HepG2 (cell line): ENCODE results near the gene CPS1. TPM values are rescaled to one million over a fixed set of nuclear protein-coding genes. Genes with fewer than 3 reads are reported as not detected.

Experiments used
- HDAC2 ChIP-seq: sonication (generic); formaldehyde crosslinking; IDR thresholded peaks from 2 replicates; pipeline ENCODE4 v1.4.0; 2020; ENCODE audit warnings: missing genetic modification reagents
- HHEX ChIP-seq: IDR thresholded peaks from 2 replicates; pipeline ENCODE4 v1.6.1; 2016; ENCODE audit warnings: control low read depth
- HIC2 ChIP-seq: sonication (generic); formaldehyde crosslinking; IDR thresholded peaks from 2 replicates; pipeline ENCODE4 v1.9.0; 2022; ENCODE audit warnings: low read depth, missing genetic modification reagents
- IKZF5 ChIP-seq: IDR thresholded peaks from 2 replicates; pipeline ENCODE4 v1.6.1; 2018; ENCODE audit warnings: missing genetic modification reagents, mild to moderate bottlenecking, missing compliant biosample characterization
- IRX3 ChIP-seq: sonication (generic); formaldehyde crosslinking; IDR thresholded peaks from 2 replicates; pipeline ENCODE4 v1.8.1; 2023; ENCODE audit warnings: mild to moderate bottlenecking, low read depth, missing genetic modification reagents, borderline replicate concordance
- MIXL1 ChIP-seq: IDR thresholded peaks from 2 replicates; pipeline ENCODE4 v1.6.1; 2016
- NR3C1 ChIP-seq: sonication (generic); formaldehyde crosslinking; IDR thresholded peaks from 2 replicates; pipeline ENCODE4 v1.4.0; 2020; ENCODE audit warnings: missing genetic modification reagents
- PRDM10 ChIP-seq: sonication (generic); formaldehyde crosslinking; IDR thresholded peaks from 2 replicates; pipeline ENCODE4 v1.4.0; 2020; ENCODE audit warnings: low read depth, missing genetic modification reagents
- REPIN1 ChIP-seq: sonication (generic); formaldehyde crosslinking; IDR thresholded peaks from 2 replicates; pipeline ENCODE4 v1.8.0; 2022; ENCODE audit warnings: missing genetic modification reagents, low read depth, mild to moderate bottlenecking, borderline replicate concordance
- SOX5 ChIP-seq: IDR thresholded peaks from 2 replicates; pipeline ENCODE4 v1.6.1; 2016; ENCODE audit warnings: borderline replicate concordance
- TARDBP ChIP-seq: sonication (generic); formaldehyde crosslinking; IDR thresholded peaks from 2 replicates; pipeline ENCODE4 v1.8.0; 2022; ENCODE audit warnings: mild to moderate bottlenecking, missing genetic modification reagents
- ZNF761 ChIP-seq: sonication (generic); formaldehyde crosslinking; conservative IDR thresholded peaks from 2 replicates; pipeline ENCODE4 v1.4.0; 2020; ENCODE audit warnings: mild to moderate bottlenecking, missing genetic modification reagents
- polyA plus RNA-seq, 8 experiments: library from polyadenylated mRNA; depleted of rRNA in 3 of 8; stranded (reverse) in 7 of 8; unstranded in 1 of 8; fragments of >200 nt; fragmentation: Illumina TruSeq in 4 of 8; extraction: Trizol in 4 of 8; gene quantifications; 2 replicates each; pipeline versions ENCODE4 v1.2.1 to v1.2.3, GENCODE V29; 2011 to 2016; ENCODE audit warnings: low read depth in 4 of 8, missing spikeins in 1 of 8, mixed read lengths in 1 of 8; ENCODE audit not compliant: insufficient read depth in 1 of 8
- total RNA-seq, 5 experiments: library from RNA; depleted of rRNA; stranded (reverse); fragments of >200 nt; fragmentation: Illumina TruSeq; extraction: Trizol; gene quantifications; 2 replicates each; pipeline ENCODE4 v1.2.3, GENCODE V29; 2016; ENCODE audit warnings: low read depth in 1 of 5
- TF ChIP-seq, protein P1 (sequence below): IDR thresholded peaks from 2 replicates; pipeline ENCODE4 v1.6.1; 2016; ENCODE audit warnings: low read depth
- TF ChIP-seq, protein P2 (sequence below): sonication (generic); formaldehyde crosslinking; IDR thresholded peaks from 2 replicates; pipeline ENCODE4 v1.5.0; 2020; ENCODE audit warnings: missing genetic modification reagents, mild to moderate bottlenecking, borderline replicate concordance
- TF ChIP-seq, protein P3 (sequence below): IDR thresholded peaks from 2 replicates; pipeline ENCODE4 v1.6.1; 2016; ENCODE audit warnings: mild to moderate bottlenecking
- TF ChIP-seq, protein P4 (sequence below): sonication (generic); formaldehyde crosslinking; IDR thresholded peaks from 2 replicates; pipeline ENCODE4 v1.4.0; 2020; ENCODE audit warnings: missing genetic modification reagents

Gene CPS1
- total and polyA plus RNA-seq, 2 of the 13 experiments (the other 11 are each of a cell fraction or from before 2014, with no cell fraction given): 24.4 to 51.7 TPM

DNA sequence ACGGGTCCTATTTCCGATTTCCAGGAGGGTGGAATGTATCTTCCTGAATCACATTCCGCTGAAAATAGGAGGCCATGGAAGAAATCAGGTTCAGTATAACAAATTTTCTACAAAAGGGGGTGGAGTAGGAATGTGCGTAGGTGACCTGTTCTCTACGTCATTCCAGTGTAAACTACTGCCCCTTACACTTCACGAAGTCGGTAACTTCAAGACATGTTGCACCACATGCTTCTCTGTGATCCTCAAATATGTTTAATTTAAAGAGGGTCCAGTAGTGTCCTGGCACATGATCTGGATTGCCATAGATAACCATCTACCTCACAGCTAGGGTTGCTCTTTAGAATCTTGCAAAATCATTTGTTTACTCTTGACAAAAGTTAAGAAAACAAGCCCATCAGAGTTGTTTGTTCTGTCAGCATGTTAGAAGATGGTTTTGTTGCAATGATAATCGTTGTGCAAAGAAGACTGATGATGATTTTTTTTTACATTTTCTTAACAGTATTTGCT, 7.5 kb upstream of the CPS1 start (continued):
- TF ChIP-seq, protein P1, sequence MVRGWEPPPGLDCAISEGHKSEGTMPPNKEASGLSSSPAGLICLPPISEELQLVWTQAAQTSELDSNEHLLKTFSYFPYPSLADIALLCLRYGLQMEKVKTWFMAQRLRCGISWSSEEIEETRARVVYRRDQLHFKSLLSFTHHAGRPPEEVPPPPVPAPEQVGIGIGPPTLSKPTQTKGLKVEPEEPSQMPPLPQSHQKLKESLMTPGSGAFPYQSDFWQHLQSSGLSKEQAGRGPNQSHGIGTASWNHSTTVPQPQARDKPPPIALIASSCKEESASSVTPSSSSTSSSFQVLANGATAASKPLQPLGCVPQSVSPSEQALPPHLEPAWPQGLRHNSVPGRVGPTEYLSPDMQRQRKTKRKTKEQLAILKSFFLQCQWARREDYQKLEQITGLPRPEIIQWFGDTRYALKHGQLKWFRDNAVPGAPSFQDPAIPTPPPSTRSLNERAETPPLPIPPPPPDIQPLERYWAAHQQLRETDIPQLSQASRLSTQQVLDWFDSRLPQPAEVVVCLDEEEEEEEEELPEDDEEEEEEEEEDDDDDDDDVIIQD (CRISPR knock-in tag): peak; percentile 97
- no peak for TF ChIP-seq NR3C1 (CRISPR knock-in tag)
- peak; percentile 93 for TF ChIP-seq HHEX (CRISPR knock-in tag)
- TF ChIP-seq ZNF761 (CRISPR knock-in tag): peak; percentile 62; the same call in 1 of the 2 replicates
- TF ChIP-seq, protein P2, sequence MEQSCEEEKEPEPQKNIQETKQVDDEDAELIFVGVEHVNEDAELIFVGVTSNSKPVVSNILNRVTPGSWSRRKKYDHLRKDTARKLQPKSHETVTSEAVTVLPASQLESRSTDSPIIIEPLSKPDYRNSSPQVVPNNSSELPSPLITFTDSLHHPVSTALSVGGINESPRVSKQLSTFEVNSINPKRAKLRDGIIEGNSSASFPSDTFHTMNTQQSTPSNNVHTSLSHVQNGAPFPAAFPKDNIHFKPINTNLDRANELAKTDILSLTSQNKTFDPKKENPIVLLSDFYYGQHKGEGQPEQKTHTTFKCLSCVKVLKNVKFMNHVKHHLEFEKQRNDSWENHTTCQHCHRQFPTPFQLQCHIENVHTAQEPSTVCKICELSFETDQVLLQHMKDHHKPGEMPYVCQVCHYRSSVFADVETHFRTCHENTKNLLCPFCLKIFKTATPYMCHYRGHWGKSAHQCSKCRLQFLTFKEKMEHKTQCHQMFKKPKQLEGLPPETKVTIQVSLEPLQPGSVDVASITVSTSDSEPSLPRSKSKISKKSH (CRISPR knock-in tag): no peak
- TF ChIP-seq REPIN1: peak; percentile 92
- peak; percentile 95 for TF ChIP-seq SOX5
- TF ChIP-seq, protein P3, sequence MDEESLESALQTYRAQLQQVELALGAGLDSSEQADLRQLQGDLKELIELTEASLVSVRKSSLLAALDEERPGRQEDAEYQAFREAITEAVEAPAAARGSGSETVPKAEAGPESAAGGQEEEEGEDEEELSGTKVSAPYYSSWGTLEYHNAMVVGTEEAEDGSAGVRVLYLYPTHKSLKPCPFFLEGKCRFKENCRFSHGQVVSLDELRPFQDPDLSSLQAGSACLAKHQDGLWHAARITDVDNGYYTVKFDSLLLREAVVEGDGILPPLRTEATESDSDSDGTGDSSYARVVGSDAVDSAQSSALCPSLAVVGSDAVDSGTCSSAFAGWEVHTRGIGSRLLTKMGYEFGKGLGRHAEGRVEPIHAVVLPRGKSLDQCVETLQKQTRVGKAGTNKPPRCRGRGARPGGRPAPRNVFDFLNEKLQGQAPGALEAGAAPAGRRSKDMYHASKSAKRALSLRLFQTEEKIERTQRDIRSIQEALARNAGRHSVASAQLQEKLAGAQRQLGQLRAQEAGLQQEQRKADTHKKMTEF (CRISPR knock-in tag): peak; percentile 98
- TF ChIP-seq PRDM10 (CRISPR knock-in tag): no peak; the same call in 1 of the 2 replicates
- peak; percentile 98 for TF ChIP-seq HDAC2 (CRISPR knock-in tag)
- peak; percentile 38; the same call in 1 of the 2 replicates for TF ChIP-seq HIC2 (CRISPR knock-in tag)
- peak; percentile 83; the same call in 1 of the 2 replicates for TF ChIP-seq IKZF5 (CRISPR knock-in tag)
- TF ChIP-seq MIXL1 (CRISPR knock-in tag): peak; percentile 88
- TF ChIP-seq IRX3 (CRISPR knock-in tag): no peak
- TF ChIP-seq, protein P4, sequence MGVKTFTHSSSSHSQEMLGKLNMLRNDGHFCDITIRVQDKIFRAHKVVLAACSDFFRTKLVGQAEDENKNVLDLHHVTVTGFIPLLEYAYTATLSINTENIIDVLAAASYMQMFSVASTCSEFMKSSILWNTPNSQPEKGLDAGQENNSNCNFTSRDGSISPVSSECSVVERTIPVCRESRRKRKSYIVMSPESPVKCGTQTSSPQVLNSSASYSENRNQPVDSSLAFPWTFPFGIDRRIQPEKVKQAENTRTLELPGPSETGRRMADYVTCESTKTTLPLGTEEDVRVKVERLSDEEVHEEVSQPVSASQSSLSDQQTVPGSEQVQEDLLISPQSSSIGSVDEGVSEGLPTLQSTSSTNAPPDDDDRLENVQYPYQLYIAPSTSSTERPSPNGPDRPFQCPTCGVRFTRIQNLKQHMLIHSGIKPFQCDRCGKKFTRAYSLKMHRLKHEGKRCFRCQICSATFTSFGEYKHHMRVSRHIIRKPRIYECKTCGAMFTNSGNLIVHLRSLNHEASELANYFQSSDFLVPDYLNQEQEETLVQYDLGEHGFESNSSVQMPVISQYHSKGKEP (CRISPR knock-in tag): no peak
- peak; percentile 89 for TF ChIP-seq TARDBP (CRISPR knock-in tag)
